Measurements from ENCODE around the gene NRAP.

GRCh38 chr10:113639966-113640365, 23.9 kb downstream of the NRAP start:
- TF ChIP-seq EZH2 (IDR thresholded peaks at IDR 0.05; ENCODE audit: low read depth) = no peak
- TF ChIP-seq, protein P1, sequence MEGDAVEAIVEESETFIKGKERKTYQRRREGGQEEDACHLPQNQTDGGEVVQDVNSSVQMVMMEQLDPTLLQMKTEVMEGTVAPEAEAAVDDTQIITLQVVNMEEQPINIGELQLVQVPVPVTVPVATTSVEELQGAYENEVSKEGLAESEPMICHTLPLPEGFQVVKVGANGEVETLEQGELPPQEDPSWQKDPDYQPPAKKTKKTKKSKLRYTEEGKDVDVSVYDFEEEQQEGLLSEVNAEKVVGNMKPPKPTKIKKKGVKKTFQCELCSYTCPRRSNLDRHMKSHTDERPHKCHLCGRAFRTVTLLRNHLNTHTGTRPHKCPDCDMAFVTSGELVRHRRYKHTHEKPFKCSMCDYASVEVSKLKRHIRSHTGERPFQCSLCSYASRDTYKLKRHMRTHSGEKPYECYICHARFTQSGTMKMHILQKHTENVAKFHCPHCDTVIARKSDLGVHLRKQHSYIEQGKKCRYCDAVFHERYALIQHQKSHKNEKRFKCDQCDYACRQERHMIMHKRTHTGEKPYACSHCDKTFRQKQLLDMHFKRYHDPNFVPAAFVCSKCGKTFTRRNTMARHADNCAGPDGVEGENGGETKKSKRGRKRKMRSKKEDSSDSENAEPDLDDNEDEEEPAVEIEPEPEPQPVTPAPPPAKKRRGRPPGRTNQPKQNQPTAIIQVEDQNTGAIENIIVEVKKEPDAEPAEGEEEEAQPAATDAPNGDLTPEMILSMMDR (conservative IDR thresholded peaks at IDR 0.05) = no peak
